GM13976 (cell line): Measurements from ENCODE around the gene TNXB.

ENCODE experiments used
- DNase-seq: peaks from one replicate; pipeline ENCODE4 v3.0.0; 2012; ENCODE audit warnings: low spot score
- CTCF ChIP-seq: IDR thresholded peaks from 2 replicates; pipeline ENCODE4 v1.5.1; 2012; ENCODE audit warnings: borderline replicate concordance, mild to moderate bottlenecking; ENCODE audit not compliant: insufficient read depth; ENCODE audit errors: extremely low read depth, missing control alignments, control extremely low read depth
- in situ Hi-C: fragments of 300-500 bp; cut with MboI; formaldehyde crosslinking; loops from one replicate; pipeline ENCODE4 v1.12.0; 2022; ENCODE audit warnings: low sequenced_read_pairs, mixed read lengths, inconsistent platforms; ENCODE audit not compliant: unreplicated experiment

TNXB gene

GRCh38 chr6:32097364-32097763 is 11.8 kb downstream of the TNXB start:
- no peak for TF ChIP-seq CTCF
- DNase-seq, result no peak
- in situ Hi-C loops, result no loop called here

- no peak for TF ChIP-seq CTCF
- in situ Hi-C loops, result no loop called here
- no peak for DNase-seq
Observed at GRCh38 chr6:32096394-32097258, 12.5 kb downstream of the TNXB start.

GRCh38 chr6:32096087-32096393 is 13.1 kb downstream of the TNXB start:
- in situ Hi-C loops, result no loop called here
- DNase-seq, result no peak
- no peak for TF ChIP-seq CTCF

GRCh38 chr6:32095338-32096086 is 13.6 kb downstream of the TNXB start:
- DNase-seq, result no peak
- no peak for TF ChIP-seq CTCF
- in situ Hi-C loops, result no loop called here

GRCh38 chr6:32092760-32093497 is 16.2 kb downstream of the TNXB start:
- DNase-seq, result no peak
- TF ChIP-seq CTCF, result no peak
- in situ Hi-C loops, result no loop called here

- TF ChIP-seq CTCF, result no peak
- in situ Hi-C loops, result no loop called here
- DNase-seq, result no peak
Observed at GRCh38 chr6:32089082-32089828, 19.9 kb downstream of the TNXB start.
